Fibroblast of the conjunctiva (primary cell): ENCODE data around the gene DLG2.
"Not testable (repeated sequence)": the region's sequence is repeated elsewhere in the genome, so short reads cannot be mapped to it uniquely, and the experiment has no call there.

Experiments
- DNase-seq: peaks from one replicate; pipeline ENCODE4 v3.0.0-alpha.2; 2010; ENCODE audit warnings: low read depth

The DLG2 gene

DNA sequence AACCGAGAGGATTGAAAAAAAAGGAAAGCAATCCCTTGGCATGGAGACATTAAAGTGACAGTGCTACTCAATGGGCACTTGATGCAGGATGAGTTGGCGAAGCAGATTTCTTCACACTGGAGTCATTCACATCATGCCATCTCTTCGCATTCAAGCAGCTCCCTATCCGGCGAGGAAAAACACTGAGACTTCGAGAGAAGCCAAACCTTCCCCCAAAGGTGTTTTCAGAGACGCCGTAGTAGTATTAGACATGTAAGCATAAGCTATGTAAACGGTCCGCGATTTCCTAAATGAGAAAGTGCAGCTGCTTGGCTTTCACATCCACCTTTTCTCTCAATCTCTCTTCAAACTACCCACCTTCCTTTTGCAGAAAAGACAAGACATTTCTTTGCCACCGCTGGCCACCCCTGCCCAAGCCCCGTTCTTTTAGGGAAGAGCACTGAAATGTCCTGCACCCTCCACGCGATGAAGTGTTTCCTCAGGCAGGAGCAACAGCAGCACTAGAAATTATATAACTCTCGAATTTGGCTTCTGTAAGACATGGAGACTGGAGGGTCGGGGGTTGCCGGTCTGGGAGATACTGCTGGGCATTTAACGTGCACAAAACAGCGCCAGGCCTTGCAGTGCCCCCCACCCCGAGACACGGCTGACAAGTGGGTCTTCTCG, at the start of gene DLG2:
TSS of gene DLG2 (minus strand) at position 13 of the 666 bp plus-strand sequence.
- peak; percentile 22 for DNase-seq

DNA sequence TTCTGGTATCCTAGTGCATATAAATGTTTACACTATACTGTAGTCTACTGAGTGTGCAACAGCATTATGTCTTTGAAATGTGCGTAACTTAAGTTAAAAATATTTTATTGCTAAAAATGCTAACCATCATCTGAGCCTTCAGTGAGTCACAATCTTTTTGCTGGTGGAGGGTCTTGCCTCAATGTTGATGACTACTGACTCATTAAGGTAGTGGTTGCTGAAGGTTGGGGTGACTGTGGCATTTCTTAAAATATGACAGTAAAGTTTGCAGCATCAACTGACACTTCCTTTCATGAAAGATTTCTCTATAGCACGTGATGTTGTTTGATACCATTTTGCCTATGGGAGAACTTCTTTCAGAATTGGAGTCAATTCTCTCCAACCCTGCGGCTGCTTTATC, 46.2 kb upstream of the DLG2 start:
- no peak for DNase-seq

DNA sequence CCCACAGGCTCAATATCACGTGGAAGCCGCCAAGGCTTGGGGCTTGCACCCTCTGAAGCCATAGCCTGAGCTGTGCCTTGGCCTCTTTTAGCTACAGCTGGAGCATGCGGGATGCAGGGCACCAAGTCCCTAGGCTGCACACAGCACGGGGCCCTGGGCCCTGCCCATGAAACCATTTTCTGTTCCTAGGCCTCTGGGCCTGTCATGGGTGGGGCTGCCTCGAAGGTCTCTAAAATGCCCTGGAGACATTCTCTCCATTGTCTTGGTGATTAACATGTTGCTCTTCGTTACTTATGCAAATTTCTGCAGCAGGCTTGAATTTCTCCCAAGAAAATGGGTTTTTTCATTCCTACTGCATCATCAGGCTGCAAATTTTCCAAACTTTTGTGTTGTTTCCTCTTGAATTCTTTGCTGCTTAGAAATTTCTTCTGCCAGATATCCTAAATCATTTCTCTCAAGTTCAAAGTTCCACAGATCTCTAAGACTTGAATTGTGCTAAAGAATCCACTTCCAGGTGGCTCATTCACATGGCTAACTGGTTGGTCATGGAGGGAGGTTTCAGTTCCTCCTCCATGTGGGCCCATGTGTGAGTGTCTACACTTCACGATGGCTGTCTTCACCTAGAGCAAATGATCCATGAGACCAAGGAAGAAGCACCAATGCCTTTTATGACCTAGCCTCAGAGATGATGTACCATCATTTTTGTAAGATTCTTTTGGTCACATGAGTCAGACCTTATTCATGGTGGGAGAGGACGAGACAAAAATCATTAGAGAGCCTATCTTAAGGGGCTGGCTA, 45.2 kb upstream of the DLG2 start:
- no peak for DNase-seq

DNA sequence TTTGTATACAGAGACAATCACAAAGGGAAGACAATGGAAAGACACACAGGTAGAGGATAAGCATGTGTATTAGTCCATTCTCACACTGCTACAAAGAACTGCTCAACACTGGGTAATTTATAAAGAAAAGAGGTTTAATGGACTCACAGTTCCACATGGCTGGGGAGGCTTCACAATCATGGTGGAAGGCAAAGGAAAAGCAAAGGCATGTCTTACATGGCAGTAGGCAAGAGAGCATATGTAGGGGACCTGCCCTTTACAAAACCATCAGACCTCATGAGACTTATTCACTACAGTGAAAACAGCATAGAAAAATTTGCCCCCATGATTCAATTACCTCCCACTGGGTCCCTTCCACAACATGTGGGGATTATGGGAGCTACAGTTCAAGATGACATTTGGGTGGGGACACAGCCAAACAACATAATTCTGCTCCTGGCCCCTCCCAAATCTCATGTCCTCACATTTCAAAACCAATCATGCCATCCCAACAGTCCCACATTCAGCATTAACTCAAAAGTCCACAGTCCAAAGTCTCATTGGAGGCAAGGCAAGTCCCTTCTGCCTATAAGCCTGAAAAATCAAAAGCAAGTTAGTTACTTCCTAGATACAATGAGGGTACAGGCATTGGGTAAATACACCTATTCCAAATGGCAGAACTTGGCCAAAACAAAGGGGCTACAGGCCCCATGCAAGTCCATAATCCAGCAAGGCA, 44.0 kb upstream of the DLG2 start:
- not testable (repeated sequence) for DNase-seq

DNA sequence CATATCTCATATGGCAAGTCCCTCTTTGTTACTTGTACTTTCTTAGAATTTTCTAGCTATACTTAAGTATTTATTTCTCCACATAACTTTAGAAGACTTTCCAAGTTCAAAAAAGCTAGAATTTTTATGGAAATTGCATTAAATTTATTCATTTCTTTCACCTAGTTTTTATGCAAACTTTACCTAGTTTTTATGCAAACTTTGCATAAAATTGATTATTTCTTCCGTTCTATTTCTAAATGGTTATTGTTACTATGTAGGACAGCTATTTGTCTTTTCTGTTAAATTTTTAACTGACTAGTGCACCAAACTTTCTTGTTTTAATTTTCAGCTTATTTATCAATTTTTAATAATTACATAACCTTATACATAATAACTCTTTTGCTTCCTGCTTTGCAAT, 41.0 kb upstream of the DLG2 start:
- no peak for DNase-seq

DNA sequence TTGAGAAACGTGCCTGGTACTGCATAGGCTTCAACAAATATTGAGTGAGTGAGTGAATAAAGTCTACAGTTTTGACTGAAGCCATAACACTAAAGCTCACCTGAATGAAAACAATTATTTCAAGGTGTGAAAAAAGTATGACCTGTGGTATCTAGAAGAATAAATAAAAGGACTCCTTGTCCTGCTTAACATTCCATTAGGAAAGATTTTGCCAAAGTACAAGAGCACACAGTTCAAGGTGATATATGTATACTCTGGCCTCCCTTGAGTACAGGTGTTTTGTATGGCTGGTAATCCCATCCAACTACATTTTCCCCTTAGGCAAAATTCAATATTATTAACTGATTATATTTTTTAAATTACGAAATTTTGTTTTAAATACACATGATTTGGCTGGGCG, 39.5 kb upstream of the DLG2 start:
- DNase-seq = no peak

DNA sequence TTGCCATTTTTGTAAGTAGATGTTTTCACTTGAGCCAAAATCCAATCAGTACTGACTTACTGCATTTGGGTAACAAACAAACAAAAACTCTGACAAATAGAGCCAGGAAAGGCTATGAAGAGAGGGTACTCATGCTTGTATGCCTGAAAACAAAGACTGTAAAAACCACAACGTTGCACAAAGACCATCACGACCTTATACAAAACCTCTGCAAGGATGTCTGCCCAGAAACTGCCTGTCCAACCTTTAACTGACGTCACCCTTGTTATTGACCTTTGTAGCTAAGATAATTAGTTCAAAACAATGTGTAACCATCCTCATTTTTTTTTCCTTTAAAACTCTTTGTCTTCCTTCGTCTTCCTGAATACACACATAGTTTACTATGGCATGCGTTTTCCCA, 38.6 kb upstream of the DLG2 start:
- no peak for DNase-seq

DNA sequence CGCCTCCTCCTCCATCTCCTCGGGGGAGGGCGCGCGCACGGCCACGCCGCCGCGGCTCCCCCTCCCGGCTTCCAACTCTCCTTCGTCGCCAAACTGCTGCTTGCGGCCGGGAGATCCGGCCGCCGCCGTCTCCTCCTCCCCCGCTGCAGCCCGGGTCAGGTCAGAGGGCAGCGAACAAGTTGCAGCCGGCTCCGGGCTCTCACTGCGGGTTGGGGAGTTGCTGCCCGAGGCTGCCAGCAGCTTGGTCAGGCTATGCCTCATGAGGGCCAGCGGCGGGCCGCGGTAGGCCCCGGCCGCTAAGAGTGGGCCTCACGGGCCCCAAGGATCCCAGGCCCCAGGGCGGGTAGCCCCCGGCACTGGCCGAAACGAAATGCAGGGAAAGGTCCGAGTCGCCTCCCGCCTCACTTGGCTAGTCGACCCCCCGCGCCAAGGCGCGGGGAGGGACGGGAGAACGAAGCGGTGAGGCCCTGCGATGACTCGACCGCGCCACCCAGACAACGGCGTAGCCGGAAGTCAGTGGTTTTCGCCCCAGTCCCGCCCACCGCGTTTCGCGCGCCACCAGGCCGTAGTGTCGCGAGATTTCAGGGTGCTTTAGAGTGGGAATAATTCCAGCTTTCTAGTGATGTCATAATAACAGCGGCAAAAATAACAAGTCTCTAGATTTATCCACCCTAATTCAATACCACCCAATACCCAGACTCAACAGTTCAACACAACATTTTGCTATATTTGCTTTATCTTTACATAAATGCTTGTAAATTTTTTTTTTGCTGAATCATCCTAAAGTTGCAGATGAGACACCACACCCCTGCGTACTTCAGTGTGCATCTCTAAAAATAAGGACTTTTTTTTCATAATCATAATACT, 37.7 kb upstream of the DLG2 start, which contains the start of gene CREBZF:
TSS of gene CREBZF (minus strand) at position 515 of the 867 bp plus-strand sequence. CDS start at position 261, 254 bp downstream.
- peak; percentile 91 for DNase-seq

DNA sequence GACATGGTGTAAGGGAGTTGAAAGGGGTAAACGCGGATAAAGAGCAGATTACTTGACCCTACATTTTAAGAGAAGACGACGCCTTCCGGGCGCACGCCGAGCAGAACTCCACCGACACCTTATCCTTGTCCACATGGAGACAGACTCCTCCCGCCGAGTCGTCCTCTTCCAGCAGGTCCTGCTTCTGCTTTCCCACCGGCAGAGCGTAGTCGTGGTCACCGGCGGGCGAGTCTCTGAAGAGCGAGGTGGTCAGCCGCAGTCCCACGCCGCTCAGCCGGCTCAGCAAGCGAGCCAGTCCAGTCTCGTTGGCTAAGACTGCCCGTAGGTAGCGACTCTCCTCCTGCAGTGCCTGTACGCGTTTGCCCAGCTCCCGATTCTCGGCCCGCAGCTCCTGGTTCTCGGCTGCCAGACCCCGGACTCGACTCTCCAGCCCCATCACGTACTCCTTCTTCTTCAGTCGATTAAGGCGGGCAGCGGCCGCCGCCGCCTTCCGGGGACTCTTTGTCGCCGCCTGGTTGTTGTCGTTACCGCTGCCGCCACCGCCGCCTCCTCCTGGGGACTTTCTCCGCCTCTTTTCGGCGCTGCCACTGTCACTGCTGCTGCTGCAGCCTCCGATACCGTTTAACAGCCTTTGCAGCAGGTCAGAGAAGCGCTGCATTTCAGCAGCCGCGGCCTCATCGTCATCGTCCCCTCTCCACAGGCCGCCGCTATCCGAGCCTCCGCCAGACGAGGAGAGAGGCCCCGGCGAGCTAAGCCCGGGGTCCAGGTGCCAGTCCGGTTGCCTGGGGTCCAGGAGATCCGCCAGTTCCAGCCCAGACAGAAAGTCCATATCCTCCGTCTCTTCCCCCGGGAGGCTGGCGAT, 36.8 kb upstream of the DLG2 start:
- no peak for DNase-seq

DNA sequence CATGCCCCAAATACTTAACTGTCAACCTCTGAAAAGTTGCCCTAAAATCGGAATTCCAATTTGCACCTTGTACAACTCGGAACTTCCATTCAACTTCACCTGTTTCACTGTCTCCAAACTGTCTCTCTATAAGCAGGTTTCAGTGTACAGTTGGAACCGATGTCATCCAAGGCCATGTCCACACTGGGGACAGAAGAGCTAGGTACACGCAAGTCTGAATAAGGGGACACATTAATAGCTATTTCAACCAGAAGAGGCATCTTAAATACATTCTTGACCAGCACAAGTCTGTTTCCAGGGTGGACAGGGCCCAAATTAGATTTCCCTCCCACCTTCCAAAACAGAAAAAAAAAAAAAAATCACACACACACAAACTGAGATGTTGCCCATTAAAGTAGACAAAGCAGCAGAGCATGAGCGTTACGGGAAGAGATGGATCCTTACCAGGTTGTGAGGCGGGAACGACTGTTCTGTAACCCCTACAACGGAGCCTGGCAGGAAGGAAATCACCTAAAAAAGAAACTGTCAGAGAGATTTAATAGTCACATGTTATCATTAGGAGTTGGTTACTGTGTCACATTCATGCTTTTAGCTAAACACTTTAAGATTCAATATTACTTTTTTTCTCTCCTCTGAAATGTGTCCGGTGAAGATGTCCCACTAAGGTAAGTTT, 36.1 kb upstream of the DLG2 start:
- no peak for DNase-seq

DNA sequence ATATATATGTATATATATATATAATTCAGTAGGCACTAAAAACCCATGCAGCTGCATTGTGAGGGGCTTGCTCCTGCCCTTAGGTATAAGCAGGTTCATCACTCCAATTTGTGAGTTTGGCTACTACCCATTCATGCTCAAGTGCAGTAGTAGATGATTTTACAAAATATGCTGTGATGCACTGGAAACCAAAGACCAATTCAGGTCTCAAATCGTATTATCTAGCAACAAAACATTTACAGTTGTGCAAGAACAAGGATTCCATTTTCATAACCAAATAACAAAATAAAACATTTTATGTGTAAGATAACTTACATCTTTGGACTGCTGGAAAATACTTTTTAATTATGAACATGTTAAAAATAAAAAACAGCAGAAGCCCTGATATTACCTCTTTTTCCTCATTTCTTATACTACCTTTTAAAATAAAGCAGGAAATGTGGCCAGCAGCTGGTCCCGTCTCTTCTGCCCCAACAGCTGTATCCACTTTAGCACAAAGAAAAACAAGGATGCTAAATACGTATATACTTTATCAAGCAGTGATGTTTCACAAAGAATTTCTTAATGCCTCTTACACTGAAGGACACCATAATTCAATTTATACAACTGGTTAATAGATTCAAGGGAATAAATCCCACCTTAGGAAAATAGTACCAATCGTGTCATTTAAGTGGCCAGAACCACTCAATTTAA, 35.0 kb upstream of the DLG2 start:
- DNase-seq = no peak

DNA sequence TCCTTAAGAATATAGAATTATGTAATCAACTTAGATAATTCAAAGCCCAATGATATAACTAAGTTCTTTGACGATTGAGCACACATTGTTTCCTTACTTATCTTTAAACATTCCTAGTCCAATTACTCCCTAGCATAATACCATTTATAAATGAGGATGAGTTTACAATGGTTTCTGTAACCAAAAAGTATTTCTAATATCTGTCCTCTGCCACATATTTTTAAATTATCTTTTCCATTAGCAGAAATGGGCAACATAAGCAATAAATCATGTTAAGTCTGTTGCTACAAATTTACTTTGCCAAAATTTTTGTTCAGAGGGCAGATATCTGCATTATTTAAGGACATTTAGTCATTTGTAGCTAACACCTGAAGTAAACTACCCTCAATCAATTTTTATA, 31.0 kb upstream of the DLG2 start:
- DNase-seq = no peak

DNA sequence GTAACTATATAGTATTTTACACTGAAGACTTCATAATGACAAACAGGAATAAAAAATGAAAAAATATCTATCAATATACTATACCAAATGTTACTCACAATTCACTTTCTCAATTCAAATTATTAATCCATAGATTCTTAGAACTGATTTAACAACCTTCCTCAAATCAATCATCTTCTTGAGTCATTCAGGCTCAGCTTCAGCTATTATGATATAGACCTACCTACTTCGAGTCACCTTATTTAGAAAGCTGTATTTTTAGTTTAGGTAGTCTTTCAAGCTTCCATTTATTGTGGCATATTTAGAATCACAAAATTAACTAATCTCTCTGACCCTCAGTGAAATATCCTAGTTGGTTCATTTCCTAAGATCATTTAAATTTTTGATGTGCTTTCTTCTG, 29.6 kb upstream of the DLG2 start:
- DNase-seq = no peak

DNA sequence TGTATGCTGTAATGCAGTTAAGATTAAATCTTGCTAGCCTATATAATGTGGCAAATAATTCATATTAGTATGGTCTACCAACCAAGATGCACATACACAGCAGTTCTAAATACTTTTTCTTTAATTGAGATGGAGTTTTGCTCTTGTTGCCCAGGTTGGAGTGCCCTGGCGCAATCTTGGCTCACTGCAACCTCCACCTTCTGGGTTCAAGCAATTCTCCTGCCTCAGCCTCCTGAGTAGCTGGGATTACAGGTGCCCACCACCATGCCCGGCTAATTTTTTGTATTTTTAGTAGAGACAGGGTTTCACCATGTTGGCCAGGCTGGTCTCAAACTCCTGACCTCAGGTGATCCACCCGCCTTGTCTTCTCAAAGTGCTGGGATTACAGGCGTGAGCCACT, 27.2 kb upstream of the DLG2 start:
- DNase-seq = not testable (repeated sequence)

DNA sequence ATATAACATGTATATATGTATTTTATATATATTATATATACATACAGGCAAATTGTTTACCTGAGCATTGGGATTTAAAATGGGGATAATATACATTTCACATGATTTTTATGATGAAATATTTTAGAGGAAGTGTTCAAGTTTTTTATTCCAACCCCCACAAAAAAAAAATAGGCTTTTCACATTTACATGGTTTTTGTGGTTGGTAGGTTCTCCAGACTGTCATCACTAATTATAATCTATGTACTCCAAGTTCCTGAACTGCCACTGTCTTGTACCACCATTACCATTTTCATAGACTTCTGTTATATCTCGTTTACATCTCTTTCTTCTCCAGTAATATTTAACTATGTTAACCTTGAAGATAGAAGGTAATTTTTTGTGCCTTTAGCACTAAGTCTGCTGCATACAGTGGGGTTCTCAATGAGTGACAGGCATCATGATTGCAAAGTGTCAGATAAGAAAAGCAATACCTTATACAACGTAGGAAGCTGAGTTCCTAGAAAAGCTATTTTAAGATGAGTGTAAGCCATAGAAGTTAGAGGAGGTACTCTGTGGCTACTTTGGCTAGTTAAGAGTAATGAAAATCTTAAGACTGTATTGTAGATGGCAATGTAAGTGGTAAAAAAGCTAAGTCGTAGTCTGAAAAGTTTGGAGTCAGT, 25.8 kb upstream of the DLG2 start:
- DNase-seq = no peak

DNA sequence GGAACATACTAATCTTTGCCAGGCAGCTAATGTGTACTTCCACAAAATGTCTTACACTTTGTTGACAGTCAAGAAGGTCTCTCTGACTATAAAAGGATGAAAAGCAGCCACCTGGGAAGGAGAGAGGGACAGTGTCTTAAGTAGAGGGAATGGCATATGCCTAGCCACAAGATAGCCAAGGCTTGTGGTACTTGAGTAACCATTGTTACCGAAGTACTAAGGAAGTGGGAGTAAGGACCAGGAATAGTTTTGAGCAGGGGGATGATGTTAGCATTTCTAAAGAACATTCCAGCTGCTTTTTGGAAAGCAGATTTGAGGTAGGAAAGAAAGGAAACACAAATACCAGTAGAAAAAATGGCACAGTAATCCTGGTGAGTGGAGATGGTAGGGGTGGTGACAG, 24.0 kb upstream of the DLG2 start:
- no peak for DNase-seq

DNA sequence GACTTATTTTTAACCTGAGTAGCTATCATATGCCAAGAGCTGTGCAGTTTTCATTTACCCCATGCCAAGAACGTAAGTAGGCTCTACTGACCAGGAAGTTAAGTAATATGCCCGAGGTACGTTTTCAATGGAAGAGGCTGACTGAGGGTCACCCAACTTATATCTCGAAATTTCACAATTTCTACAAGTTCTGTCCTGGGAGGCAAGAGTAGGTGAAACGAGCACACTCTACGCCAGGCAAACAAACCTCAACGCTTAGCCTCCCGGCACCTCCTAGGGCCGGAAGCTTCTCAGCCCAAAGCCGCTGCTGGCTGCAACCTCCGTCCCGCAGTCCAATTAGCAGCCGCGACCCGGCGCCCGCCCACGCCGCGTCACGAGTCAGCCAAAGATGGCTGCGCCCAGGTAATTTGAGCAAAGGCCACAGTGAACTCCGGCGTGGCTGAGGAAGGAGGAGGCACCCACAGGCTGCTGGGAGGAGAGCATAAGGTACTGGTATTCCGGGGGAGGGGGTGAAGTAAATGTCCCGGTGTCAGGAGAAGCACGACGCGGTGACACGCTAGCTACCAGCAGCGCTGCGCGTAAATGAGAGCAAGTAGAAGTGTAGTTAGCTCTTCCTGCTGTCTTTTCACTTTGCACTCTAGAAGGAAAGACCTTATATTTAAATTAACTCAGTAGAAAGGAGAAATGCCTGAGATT, 20.6 kb upstream of the DLG2 start, which contains the start of gene TMEM126A:
TSS of gene TMEM126A (plus strand) at position 364 of the 696 bp plus-strand sequence. CDS start 2,289 bp downstream, outside the sequence.
- DNase-seq = peak; percentile 55

DNA sequence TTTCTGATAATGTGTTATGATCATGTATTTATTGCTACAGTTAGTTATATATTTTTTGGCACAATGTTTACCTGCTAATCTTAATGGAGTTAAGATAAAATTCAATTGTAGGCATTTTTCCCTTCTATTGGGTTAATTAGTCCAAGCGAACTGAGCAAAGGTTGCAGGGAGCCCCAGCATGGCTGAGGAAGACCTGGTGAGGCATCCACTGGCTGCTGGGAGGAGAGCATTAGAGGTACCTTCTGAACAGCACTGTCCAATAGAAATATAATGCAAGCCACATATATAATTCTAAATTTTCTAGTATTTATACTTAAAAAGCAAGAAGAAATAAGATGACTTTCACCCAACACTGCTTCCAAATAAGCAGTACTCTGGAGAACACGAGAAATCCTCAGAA, 19.9 kb upstream of the DLG2 start:
- DNase-seq = no peak
